Measurements from ENCODE around the gene PLXND1. TPM values are rescaled to one million over a fixed set of nuclear protein-coding genes. Genes with fewer than 3 reads are reported as not detected.
"Not testable (repeated sequence)": the region's sequence is repeated elsewhere in the genome, so short reads cannot be mapped to it uniquely, and the experiment has no call there.

PLXND1 gene
- total RNA-seq, 1 donor from 2014 or later = 1.7 TPM

DNA sequence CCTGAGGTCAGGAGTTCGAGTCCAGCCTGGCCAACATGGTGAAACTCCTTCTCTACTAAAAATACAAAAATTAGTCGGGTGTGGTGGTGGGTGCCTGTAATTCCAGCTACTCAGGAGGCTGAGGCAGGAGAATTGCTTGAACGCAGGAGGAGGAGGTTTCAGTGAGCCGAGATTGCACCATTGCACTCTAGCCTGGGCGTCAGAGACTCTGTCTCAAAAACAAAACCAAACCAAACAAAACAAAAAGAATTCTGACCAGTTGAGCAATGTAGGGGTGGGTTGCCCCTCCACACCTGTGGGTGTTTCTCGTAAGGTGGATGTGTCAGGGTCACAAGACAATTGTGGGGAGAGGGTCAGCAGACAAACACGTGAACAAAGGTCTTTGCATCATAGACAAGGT lies 34.5 kb upstream of the PLXND1 start:
- H3K4me3 Mint-ChIP-seq; H3K36me3 Mint-ChIP-seq (ENCODE audit: low read depth); intact Hi-C loops (cut with micrococcal nuclease); H3K9me3 Mint-ChIP-seq; DNase-seq (ENCODE audit: low spot score); H3K27ac Mint-ChIP-seq; H3K4me1 Mint-ChIP-seq (ENCODE audit: low read depth); H3K27me3 Mint-ChIP-seq (ENCODE audit: insufficient read depth): not testable (repeated sequence)

DNA sequence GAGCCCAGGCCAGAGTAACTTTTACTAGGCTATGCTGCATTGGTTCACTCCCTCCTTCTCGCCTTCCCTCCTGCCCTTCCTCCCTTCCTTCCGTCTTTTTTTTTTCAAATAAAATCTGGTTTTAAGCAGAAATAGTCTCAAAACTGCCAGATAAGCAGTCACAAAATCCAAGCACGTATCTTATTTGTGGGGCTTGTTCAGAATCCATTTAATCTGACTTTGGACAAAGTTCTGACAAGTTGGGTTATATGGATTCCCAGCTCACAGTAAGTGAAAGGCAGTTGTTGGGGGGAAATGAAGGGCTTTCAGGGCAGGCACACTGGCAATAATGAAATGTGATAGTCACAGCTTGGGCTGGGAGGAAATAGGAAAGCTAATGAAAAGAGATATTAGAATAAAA lies 32.0 kb upstream of the PLXND1 start:
- Mint-ChIP-seq H3K36me3 (ENCODE audit: low read depth) (no peaks in the 10 kb centered on the region), H3K4me3 (no peak overlapping the region), H3K27ac (no peak overlapping the region), H3K9me3 (no peaks in the 10 kb centered on the region), H3K27me3 (ENCODE audit: insufficient read depth) (peaks cover 9% of the 10 kb centered on the region), H3K4me1 (ENCODE audit: low read depth) (no peaks in the 10 kb centered on the region)
- intact Hi-C loops (cut with micrococcal nuclease) = no loop called here
- no peak for DNase-seq (ENCODE audit: low spot score)

GRCh38 chr3:129636082-129636481 lies 29.6 kb upstream of the PLXND1 start:
- Mint-ChIP-seq H3K9me3 (no peaks in the 10 kb centered on the region), H3K27me3 (ENCODE audit: insufficient read depth) (peaks cover 9% of the 10 kb centered on the region), H3K27ac (no peak overlapping the region), H3K36me3 (ENCODE audit: low read depth) (no peaks in the 10 kb centered on the region), H3K4me3 (no peak overlapping the region), H3K4me1 (ENCODE audit: low read depth) (no peaks in the 10 kb centered on the region)
- DNase-seq (ENCODE audit: low spot score) = no peak
- intact Hi-C loops (cut with micrococcal nuclease) = no loop called here

DNA sequence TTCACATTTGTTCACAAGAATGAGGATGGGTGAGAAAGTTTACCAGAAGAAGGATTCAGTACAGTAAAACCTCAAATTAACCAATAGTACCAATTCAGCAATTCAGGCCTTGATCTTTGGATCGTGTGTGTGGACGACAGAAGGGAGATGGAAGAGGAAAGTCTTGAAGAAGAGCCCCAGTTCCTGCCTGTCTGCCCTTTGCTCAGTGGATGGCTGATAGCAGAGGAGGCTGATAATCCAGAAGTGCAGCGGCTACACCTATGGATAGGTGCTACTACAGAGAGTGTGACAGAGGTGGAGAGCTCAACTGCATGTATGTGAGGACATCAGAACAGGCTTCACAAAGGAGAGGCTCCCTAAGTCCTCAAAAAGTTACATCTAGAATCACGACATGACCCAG lies 29.2 kb upstream of the PLXND1 start:
- intact Hi-C loops (cut with micrococcal nuclease) = no loop called here
- Mint-ChIP-seq H3K36me3 (ENCODE audit: low read depth) (no peaks in the 10 kb centered on the region), H3K27ac (no peak overlapping the region), H3K9me3 (no peaks in the 10 kb centered on the region), H3K27me3 (ENCODE audit: insufficient read depth) (peaks cover 9% of the 10 kb centered on the region), H3K4me3 (no peak overlapping the region), H3K4me1 (ENCODE audit: low read depth) (no peaks in the 10 kb centered on the region)
- DNase-seq (ENCODE audit: low spot score) = no peak

DNA sequence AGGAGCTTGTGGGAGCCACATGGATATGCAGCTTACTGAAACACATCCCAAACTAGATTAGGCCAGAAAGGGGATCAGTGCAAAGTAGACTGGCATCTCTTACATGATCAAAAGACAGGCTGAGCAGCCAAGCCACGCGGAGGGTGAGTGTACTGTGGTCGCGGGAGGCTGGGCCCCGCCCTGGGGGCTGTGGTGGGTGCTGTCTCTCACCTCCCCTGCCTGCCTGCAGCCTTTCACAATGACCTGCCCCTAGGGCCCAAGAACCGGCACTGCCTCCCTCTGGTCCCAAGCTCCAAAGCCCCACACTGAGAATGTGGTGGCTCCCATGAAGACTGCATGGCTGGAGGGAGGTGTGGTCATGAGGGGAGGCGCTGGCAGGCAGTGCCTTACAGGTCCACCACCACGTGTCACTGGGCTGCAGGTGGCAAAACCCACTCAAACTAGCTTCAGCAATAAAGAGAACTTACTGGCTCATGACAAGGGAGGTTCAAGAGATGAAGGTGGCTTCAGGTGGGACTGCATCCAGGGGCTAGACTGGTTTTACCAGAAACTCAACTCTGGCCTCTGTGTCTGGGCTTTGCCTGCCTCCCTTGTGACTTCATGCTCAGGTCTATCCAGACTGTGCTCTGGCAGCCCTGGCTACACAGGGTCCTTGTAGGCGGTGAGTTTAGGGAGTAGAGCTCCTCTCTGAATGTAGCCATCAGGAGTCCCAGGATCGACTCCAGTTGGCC lies 27.4 kb upstream of the PLXND1 start:
- no peak for DNase-seq (ENCODE audit: low spot score)
- intact Hi-C loops (cut with micrococcal nuclease) = no loop called here
- H3K4me1 Mint-ChIP-seq (ENCODE audit: low read depth) = no peaks in the 10 kb centered on the region
- no peak overlapping the region for H3K27ac Mint-ChIP-seq
- H3K9me3 Mint-ChIP-seq = no peaks in the 10 kb centered on the region
- H3K36me3 Mint-ChIP-seq (ENCODE audit: low read depth) = no peaks in the 10 kb centered on the region
- H3K27me3 Mint-ChIP-seq (ENCODE audit: insufficient read depth) = peaks cover 14% of the 10 kb centered on the region
- H3K4me3 Mint-ChIP-seq = no peak overlapping the region

- Mint-ChIP-seq H3K27me3 (ENCODE audit: insufficient read depth) (peaks cover 17% of the 10 kb centered on the region), H3K9me3 (no peaks in the 10 kb centered on the region), H3K36me3 (ENCODE audit: low read depth) (no peaks in the 10 kb centered on the region), H3K4me3 (no peak overlapping the region), H3K27ac (no peak overlapping the region), H3K4me1 (ENCODE audit: low read depth) (peaks cover 4% of the 10 kb centered on the region)
- intact Hi-C loops (cut with micrococcal nuclease) = no loop called here
- DNase-seq (ENCODE audit: low spot score) = no peak
Measured at GRCh38 chr3:129632977-129633376, 26.5 kb upstream of the PLXND1 start.

DNA sequence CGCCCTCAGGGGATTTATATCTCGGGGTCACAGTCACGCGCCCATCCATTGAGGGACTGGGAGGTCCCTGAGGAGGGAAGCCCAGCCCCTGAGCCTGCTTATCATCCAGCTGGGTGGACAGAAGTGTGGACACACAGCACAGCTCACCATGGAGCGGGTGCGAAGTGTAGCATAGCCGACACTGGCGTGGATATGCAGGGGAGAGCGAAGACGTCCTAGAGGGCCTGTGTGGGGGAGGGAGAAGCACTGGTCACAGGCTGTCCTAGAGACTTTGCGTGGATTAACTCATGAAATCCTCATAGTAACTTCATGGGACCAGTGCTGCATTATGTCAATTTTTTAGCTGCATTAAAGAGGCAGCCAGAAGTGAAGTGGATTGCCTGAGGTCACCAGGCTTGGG lies 26.1 kb upstream of the PLXND1 start:
- peaks cover 8% of the 10 kb centered on the region for H3K4me1 Mint-ChIP-seq (ENCODE audit: low read depth)
- H3K27me3 Mint-ChIP-seq (ENCODE audit: insufficient read depth) = peaks cover 20% of the 10 kb centered on the region
- no peak overlapping the region for H3K27ac Mint-ChIP-seq
- no peak overlapping the region for H3K4me3 Mint-ChIP-seq
- intact Hi-C loops (cut with micrococcal nuclease) = no loop called here
- no peaks in the 10 kb centered on the region for H3K36me3 Mint-ChIP-seq (ENCODE audit: low read depth)
- DNase-seq (ENCODE audit: low spot score) = no peak
- no peaks in the 10 kb centered on the region for H3K9me3 Mint-ChIP-seq

- Mint-ChIP-seq H3K27ac (no peak overlapping the region), H3K4me3 (no peak overlapping the region), H3K9me3 (no peaks in the 10 kb centered on the region), H3K27me3 (ENCODE audit: insufficient read depth) (peaks cover 20% of the 10 kb centered on the region), H3K36me3 (ENCODE audit: low read depth) (no peaks in the 10 kb centered on the region), H3K4me1 (ENCODE audit: low read depth) (peaks cover 13% of the 10 kb centered on the region)
- no peak for DNase-seq (ENCODE audit: low spot score)
- intact Hi-C loops (cut with micrococcal nuclease) = no loop called here
Measured at GRCh38 chr3:129632056-129632455, 25.6 kb upstream of the PLXND1 start.

DNA sequence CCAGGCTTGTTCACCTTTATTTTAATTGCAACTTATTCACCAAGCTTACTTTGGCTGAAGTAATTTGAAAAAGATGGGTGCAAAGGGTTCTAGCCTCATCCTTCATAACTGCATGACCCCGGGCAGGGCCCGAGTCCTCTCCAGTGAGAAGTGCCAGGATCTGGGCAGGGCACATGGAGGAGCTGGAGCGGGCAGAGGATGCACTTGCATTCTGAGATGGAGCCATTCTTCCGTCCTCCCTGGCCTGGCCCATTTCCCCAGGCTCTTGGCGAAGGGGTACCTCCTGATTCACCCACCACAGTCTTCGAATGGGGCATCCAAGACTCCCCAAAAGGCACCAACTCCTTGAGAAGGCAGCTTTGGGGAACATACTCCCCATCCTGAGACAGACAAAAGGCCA lies 22.5 kb upstream of the PLXND1 start:
- intact Hi-C loops (cut with micrococcal nuclease) = loop anchor here (5.0 kb wide), 3 partner anchors 187 to 977 kb away; partner anchors contain the start of genes IFT122 and RPN1
- peaks cover 20% of the 10 kb centered on the region for H3K4me1 Mint-ChIP-seq (ENCODE audit: low read depth)
- H3K27me3 Mint-ChIP-seq (ENCODE audit: insufficient read depth) = peaks cover 16% of the 10 kb centered on the region
- H3K9me3 Mint-ChIP-seq = no peaks in the 10 kb centered on the region
- no peak overlapping the region for H3K27ac Mint-ChIP-seq
- DNase-seq (ENCODE audit: low spot score) = no peak
- H3K36me3 Mint-ChIP-seq (ENCODE audit: low read depth) = no peaks in the 10 kb centered on the region
- H3K4me3 Mint-ChIP-seq = peak overlapping the region; percentile 39

GRCh38 chr3:129628169-129628522 lies 21.7 kb upstream of the PLXND1 start:
- H3K27ac Mint-ChIP-seq = peak overlapping the region; percentile 5
- H3K27me3 Mint-ChIP-seq (ENCODE audit: insufficient read depth) = peaks cover 16% of the 10 kb centered on the region
- peak overlapping the region; percentile 82 for H3K4me3 Mint-ChIP-seq

GRCh38 chr3:129627350-129628168 lies 21.1 kb upstream of the PLXND1 start:
- Mint-ChIP-seq H3K27ac (peak overlapping the region; percentile 76), H3K4me1 (ENCODE audit: low read depth) (peaks cover 20% of the 10 kb centered on the region), H3K36me3 (ENCODE audit: low read depth) (no peaks in the 10 kb centered on the region), H3K4me3 (peak overlapping the region; percentile 82), H3K27me3 (ENCODE audit: insufficient read depth) (peaks cover 16% of the 10 kb centered on the region), H3K9me3 (no peaks in the 10 kb centered on the region)
- intact Hi-C loops (cut with micrococcal nuclease) = loop anchor here (1.0 to 5.0 kb wide), 8 partner anchors 185 to 975 kb away; partner anchors contain the start of genes IFT122, RPN1 and TMCC1
- DNase-seq (ENCODE audit: low spot score) = peak; percentile 22

More at GRCh38 chr3:129628169-129628522, 21.7 kb upstream of the PLXND1 start:
- intact Hi-C loops (cut with micrococcal nuclease) = loop anchor here (1.0 to 5.0 kb wide), 7 partner anchors 186 to 976 kb away; partner anchors contain the start of genes IFT122, RPN1 and TMCC1
- no peaks in the 10 kb centered on the region for H3K36me3 Mint-ChIP-seq (ENCODE audit: low read depth)
- peaks cover 20% of the 10 kb centered on the region for H3K4me1 Mint-ChIP-seq (ENCODE audit: low read depth)
- DNase-seq (ENCODE audit: low spot score) = no peak
- H3K9me3 Mint-ChIP-seq = no peaks in the 10 kb centered on the region

DNA sequence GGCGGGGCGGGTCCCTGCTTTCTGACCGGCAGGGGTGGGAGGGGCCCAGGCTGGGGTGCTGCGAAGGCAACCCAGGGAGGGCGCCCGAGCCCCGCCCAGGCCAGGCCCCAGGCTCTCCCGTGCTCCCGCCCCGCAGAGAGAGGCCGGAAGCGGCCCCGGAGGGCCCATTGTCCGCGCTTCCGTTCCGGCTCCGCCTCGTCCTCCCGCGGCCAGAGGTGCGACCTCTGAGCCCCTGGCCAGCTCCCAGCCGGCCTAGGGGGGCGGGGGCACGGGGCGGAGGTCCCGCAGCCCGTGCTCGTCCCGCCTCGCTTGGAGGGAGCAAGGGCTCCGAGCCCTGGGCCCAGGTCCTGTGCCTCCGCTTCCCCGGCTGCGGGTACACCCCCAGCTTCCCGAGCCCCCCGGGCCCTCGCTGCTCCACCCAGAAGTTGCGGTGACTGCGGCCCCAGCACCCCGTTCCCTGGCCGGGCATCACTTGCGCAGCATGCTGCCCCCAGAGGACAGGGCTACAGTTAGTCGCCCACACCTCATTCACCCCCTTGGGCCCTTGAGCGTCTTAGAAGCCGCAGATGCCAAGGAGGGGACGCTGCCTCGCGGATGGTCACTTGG lies 20.4 kb upstream of the PLXND1 start:
- intact Hi-C loops (cut with micrococcal nuclease) = loop anchor here (1.0 to 5.0 kb wide), 5 partner anchors 137 to 975 kb away; partner anchors contain the start of genes IFT122 and RPN1
- Mint-ChIP-seq H3K36me3 (ENCODE audit: low read depth) (no peaks in the 10 kb centered on the region), H3K27me3 (ENCODE audit: insufficient read depth) (peaks cover 16% of the 10 kb centered on the region), H3K27ac (peak overlapping the region; percentile 76), H3K9me3 (no peaks in the 10 kb centered on the region), H3K4me1 (ENCODE audit: low read depth) (peaks cover 20% of the 10 kb centered on the region), H3K4me3 (peak overlapping the region; percentile 82)
- peak; percentile 73 for DNase-seq (ENCODE audit: low spot score)

Measured in activated T-helper 1 cell treated with anti-CD3 and anti-CD28 coated beads, Interleukin-12 subunit alpha, Interleukin-12 subunit beta, Interleukin-2, Interleukin-4 antibody, amounts not matched to agents 30 ng/mL and 10 ng/mL and 1 ng/mL, durations not matched to agents 14 hours and 24 hours and 36 hours (primary cell).